GM15510 (cell line): ENCODE data around the gene SHROOM3.

Source experiments
- POLR2A ChIP-seq: IDR thresholded peaks from 3 replicates; pipeline ENCODE4 v1.6.1; 2011; ENCODE audit warnings: borderline replicate concordance; ENCODE audit not compliant: insufficient read length; ENCODE audit errors: extremely low read depth

SHROOM3 gene

GRCh38 chr4:76434901-76435527, at the start of gene SHROOM3:
Gene SHROOM3 (plus strand): TSS chr4:76435229. CDS start chr4:76436053, 824 bp downstream.
- no peak for TF ChIP-seq POLR2A

- no peak for TF ChIP-seq POLR2A
Observed at GRCh38 chr4:76385974-76386373, 49.1 kb upstream of the SHROOM3 start.

- no peak for TF ChIP-seq POLR2A
Observed at GRCh38 chr4:76386566-76387305, 48.3 kb upstream of the SHROOM3 start.

DNA sequence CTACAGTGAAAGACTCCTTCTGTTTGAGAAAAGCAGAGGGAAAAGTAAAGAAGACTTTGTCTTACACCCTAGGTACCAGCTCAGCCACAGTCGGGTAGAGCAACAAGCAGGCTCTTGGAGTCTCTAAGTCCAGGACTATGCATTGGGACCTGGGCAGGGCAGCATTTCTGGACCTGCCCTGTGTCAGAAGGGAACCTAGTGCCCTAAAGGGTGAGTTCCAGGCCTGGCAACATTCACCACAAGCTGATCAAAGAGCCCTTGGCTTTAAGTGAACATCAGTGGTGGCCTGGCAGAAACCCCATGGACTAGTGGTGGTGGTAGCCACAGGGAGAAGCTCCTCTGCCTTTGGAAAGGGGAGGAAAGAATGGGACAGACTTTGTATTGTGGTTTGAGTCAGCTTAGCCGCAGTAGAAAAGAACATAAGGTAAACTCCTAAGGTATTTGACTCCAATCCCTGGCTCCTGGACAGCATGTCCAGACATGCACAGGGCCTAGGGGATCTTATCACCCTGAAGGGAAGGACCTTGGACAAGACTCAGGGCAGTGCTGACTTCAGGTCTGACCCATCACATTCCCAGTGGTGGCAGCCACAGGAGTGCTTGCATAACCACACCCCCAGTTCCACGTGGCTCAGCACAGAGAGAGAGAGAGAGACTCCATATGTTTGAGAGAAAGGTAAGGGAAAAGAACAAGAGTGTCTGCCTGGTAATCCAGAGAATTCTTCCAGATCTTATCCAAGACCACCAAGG, 46.7 kb upstream of the SHROOM3 start:
- no peak for TF ChIP-seq POLR2A

- no peak for TF ChIP-seq POLR2A
Observed at GRCh38 chr4:76401654-76402053, 33.4 kb upstream of the SHROOM3 start.

- TF ChIP-seq POLR2A: no peak
Observed at GRCh38 chr4:76406081-76406480, 28.9 kb upstream of the SHROOM3 start.

DNA sequence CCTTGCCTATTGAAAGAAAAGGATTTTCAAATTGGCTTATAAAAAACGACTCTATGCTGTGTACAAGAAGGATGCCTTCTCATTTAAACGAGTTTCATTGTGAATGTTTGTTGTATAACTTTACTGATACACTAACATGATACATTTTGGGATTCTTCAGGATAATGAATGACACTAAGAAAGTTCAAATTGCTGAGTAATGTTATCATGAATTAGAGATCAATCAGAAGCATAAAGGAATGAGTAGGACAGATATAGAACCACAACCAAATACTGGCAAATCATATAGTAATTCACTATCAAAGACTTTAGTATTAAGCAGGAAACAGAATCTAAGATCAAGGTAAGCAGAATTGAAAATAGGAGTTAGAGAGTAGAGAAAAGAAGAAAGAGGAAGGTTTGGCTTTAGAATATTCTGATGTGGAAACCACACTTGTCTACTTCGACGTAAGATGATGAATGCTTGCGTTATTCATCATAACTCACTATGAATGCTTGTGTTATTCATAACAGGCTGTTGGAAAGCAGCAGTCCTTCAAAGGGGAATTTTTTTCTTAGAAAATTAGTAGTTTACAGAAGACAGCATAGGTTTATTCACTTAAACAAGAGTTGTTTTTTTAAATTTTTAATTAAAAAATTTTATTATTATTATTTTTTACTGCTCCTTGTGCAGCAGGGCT, 27.4 kb upstream of the SHROOM3 start:
- no peak for TF ChIP-seq POLR2A

DNA sequence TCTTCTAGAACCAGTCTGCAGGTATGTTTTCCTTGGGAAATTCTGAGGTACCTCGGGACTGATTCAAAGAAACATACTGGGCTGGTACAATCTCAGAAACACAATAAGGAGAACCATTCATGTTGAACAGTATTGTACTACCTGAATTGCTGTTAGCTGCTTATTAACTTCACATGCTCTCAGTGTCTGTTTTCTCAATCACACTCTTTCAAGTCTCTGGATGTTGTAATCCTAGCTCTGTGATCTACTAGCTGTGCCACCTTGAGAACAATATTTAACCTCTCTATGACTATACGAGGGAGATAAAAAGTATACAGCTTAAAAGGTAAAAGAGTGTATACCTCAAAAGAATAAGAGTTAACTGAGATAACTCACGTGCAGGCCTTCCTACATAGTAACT, 24.4 kb upstream of the SHROOM3 start:
- TF ChIP-seq POLR2A: no peak

DNA sequence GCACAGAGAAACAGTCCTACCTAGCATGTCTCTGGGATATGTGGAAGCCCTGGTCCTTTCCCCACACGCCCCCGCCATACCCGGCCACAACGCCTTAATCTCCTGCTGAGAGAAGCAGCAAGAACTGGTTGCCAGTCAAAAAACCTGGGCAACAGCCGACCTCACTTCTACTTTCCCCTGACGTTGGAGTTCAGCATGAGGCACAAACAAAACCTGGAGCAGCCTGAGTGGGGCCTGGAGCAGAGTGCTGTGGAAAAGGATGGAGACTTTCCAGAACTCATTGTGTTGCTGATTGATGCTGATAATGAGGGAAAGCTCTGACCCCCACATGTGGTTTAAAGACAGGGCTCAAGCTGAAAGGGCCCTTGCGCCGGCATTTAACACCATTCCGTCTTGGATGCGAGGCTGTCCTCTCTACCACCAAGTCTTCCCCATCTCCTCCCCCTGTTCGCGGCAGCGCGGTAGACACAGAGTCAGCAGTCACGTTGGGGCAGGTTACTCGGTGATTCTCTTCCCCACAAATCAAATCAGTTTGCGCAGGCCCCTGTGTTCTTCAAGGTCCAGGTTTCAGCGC, 14.8 kb upstream of the SHROOM3 start:
- no peak for TF ChIP-seq POLR2A

DNA sequence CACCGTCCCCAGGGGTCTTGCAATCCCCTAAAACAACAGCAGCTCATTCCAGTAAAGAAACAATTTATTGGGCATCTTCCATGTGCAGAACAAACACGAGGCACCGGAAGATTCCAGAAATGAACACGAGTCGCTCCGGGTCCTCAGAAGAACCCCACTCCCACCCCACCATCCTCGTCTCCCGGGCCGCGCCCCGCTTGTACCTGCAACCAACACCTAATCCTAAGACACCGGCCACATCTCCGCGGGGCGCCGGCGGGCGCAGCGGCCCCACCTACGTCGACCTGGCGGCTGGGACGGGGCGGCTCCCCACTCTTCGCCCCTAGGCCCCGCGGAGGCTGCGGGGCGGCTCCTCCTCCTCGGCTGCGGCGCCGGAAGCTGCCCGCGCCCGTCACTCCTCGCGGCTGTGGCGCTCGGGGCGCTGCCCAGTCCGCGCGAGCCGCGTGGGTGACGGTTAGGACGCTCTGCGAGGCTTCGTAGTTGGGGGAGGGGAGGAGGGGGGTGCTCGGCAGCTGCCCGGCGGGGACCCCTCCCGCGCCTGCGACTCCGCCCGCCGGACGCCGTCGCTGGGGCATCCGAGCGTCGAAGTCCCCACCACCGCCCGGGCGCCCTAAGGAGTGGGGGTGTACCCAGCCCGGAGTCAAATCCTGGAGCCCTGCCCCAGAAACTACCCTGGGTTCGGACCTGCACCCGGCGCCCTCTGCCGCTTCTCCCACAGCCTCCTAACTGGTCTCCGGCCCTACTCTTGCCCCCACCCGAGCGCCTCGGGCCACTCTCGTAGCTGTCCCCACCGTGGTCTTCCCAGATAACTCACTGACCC, 14.1 kb upstream of the SHROOM3 start, which contains the start of gene CCDC158:
Gene CCDC158, minus strand, starts transcription at position 380 of the 820 bp plus-strand sequence. CDS start 17,934 bp downstream, outside the sequence.
- TF ChIP-seq POLR2A: no peak

DNA sequence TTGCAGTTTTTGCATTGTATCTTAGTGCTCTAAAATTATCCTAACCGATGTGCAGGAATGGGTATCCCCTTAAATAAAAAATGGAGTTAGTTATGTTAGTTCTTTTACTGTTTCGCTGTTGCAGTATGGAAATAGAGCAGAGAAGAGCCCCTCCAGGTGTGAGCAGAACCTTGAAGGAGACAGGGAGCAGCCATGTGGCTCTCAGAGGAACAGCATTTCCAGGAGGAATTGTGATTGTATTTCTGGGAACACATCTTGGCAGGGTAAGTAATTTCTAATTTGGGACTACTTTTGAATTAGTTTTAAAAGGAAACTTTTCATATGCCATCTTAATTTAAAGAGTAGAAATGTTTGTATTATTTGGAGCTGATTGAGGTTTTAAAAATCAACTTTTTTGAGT, 8.8 kb upstream of the SHROOM3 start:
- no peak for TF ChIP-seq POLR2A

DNA sequence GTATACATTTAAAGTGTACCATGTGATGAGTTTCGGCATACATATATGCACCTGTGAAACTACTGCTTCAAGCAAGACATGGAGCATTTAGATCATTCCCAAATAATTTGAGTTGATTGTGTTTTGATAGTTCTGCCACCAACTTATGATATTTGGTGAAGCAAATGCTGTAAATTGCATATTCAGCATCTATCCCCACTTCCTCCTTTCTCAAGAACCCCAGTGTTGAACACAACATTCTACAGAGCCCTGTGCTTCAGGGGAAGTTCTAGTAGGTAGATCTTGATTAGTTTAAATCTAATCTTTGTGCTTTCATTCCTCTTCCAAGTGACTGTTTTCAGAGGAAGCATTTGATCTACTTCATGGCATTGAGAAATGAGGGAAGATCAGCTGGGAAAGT, 5.4 kb upstream of the SHROOM3 start:
- TF ChIP-seq POLR2A: no peak

GRCh38 chr4:76430519-76431388, 4.3 kb upstream of the SHROOM3 start:
- no peak for TF ChIP-seq POLR2A
